Gastrocnemius medialis (tissue), 4 donors: ENCODE data around the gene NAV1. TPM values are rescaled to one million over a fixed set of nuclear protein-coding genes. Genes with fewer than 3 reads are reported as not detected.
"Not testable (repeated sequence)": the region's sequence is repeated elsewhere in the genome, so short reads cannot be mapped to it uniquely, and the experiment has no call there.

Source experiments
- ATAC-seq, 2 donors: fragments of 150-250 bp; one replicate each; pipeline ENCODE4 v1.9.1; 2016
- DNase-seq, 2 donors: peaks; one replicate each; pipeline ENCODE4 v3.0.0-alpha.2; 2019
- H3K27ac ChIP-seq, 4 donors: fragments of 200-600 bp; sonication (generic); 1 replicate in 1 of 4; 2 replicates in 3 of 4; pipeline ENCODE4 v1.5.1; 2016 to 2018; ENCODE audit warnings: mild to moderate bottlenecking in 2 of 4, moderate library complexity in 1 of 4
- H3K27me3 ChIP-seq, 3 donors: fragments of 200-600 bp; sonication (generic) in 2 of 3; 1 replicate in 1 of 3; 2 replicates in 2 of 3; pipeline versions ENCODE4 v1.5.1 to v1.6.0; 2016 to 2019; ENCODE audit warnings: mild to moderate bottlenecking in 1 of 3, moderate library complexity in 1 of 3
- H3K36me3 ChIP-seq, 2 donors: fragments of 200-600 bp; sonication (generic) in 1 of 2; one replicate each; pipeline ENCODE4 v1.5.1; 2017 to 2018
- H3K4me1 ChIP-seq, 2 donors: fragments of 200-600 bp; sonication (generic) in 1 of 2; one replicate each; pipeline ENCODE4 v1.5.1; 2016 to 2017; ENCODE audit warnings: mild to moderate bottlenecking in 2 of 2
- H3K4me3 ChIP-seq, 4 donors: fragments of 200-600 bp; sonication (generic) in 3 of 4; 1 replicate in 1 of 4; 2 replicates in 3 of 4; pipeline ENCODE4 v1.5.1; 2016 to 2019; ENCODE audit warnings: mild to moderate bottlenecking in 2 of 4
- H3K9me3 ChIP-seq, 3 donors: fragments of 200-600 bp; sonication (generic) in 2 of 3; 1 replicate in 1 of 3; 2 replicates in 2 of 3; pipeline ENCODE4 v1.5.1; 2016 to 2019
- CTCF ChIP-seq, 5 experiments: fragments of 450-650 bp in 3 of 5; fragments of 200-600 bp in 2 of 5; sonication (generic) in 2 of 5; IDR thresholded peaks in 4 of 5; conservative IDR thresholded peaks in 1 of 5; 1 replicate in 4 of 5; 2 replicates in 1 of 5; pipeline ENCODE4 v1.5.1; 2016 to 2019; ENCODE audit warnings: antibody characterized with exemption in 5 of 5, mild to moderate bottlenecking in 3 of 5, moderate library complexity in 3 of 5
- POLR2A ChIP-seq, 2 donors: fragments of 450-650 bp; IDR thresholded peaks; one replicate each; pipeline ENCODE4 v1.6.1; 2017; ENCODE audit warnings: antibody characterized with exemption in 2 of 2, mild to moderate bottlenecking in 2 of 2, moderate library complexity in 2 of 2
- in situ Hi-C, 4 donors: fragments of 200-750 bp; cut with MboI; loops; one replicate each; pipeline versions ENCODE4 v1.15.0 to v1.8.0; 2017; ENCODE audit warnings: low sequenced_read_pairs in 4 of 4
- intact Hi-C: fragments of 100-400 bp; cut with DNase I; formaldehyde crosslinking; loops from one replicate; pipeline ENCODE4 v1.15.1; 2023; ENCODE audit warnings: low total_unique reads
- total RNA-seq, 4 donors: library from RNA; depleted of rRNA; stranded (reverse); fragments of >200 nt; gene quantifications; one replicate each; pipeline versions ENCODE4 v1.1.0 to v1.2.3, GENCODE V29; 2016

Gene NAV1
- total RNA-seq = 1 to 10 TPM; 4.2 to 9.1 (median 7.1) TPM

GRCh38 chr1:201538612-201539551, at the start of gene NAV1:
Gene NAV1 (plus strand): TSS chr1:201539127. CDS start chr1:201622885, 83,758 bp downstream.
- no peak for TF ChIP-seq CTCF (IDR thresholded peaks at IDR 0.05 in 4 of 5, conservative IDR thresholded peaks at IDR 0.05 in 1 of 5)
- peak; percentile 60 to 82 for TF ChIP-seq POLR2A (IDR thresholded peaks at IDR 0.05)
- H3K27ac ChIP-seq = peak within 1 kb of the TSS; percentile 79 to 83 (median 80)
- intact Hi-C loops (loop anchor here (10.0 kb wide), 1 partner anchor 446 kb away; the partner anchor contains the start of gene RNPEP), in situ Hi-C loops (no loop called here)
- peak in 1 of 2 donors; percentile 38 for DNase-seq
- peak within 1 kb of the TSS; percentile 54 to 62 (median 60) for H3K4me3 ChIP-seq
- no peaks in the 10 kb centered on the region for H3K36me3 ChIP-seq
- ATAC-seq = peak; percentile 38 to 42
- peaks cover 32 to 55% (median 40%) of the 10 kb centered on the region in 3 donors for H3K27me3 ChIP-seq
- no peaks in the 10 kb centered on the region for H3K9me3 ChIP-seq
- H3K4me1 ChIP-seq = peaks cover 31 to 33% of the 10 kb centered on the region in 2 donors

DNA sequence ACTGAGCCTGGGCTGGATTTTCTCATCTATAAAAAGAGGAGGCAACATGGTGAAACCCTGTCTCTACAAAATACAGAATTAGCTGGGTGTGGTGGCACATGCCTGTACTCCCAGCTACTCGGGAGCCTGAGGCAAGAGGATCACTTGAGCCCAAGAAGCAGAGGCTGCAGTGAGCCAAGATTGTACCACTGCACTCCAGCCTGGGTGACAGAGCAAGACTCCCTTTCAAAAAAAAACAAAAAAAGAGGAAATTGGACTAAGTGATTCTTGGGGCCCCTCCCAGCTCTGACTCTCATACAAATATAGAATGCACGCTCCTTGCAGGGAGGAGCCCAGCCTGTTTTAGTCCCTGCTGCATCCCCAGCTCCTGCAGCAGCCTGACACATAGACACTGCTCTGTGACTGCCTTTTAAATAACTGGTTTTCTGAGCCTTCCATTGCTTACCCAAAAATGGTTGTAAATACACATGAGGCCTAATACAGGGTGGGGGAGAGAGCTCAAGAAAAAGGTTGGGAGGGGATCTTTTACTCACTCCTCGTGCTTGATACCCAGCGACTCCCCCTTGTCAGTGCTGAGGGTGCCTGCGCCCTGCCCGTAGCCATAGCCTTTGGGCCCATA, 49.2 kb upstream of the NAV1 start:
- ATAC-seq = no peak
- peak overlapping the region in 2 of 4 donors; percentile 51 to 55 for H3K27ac ChIP-seq
- H3K4me1 ChIP-seq = peaks cover 39 to 45% of the 10 kb centered on the region in 2 donors

DNA sequence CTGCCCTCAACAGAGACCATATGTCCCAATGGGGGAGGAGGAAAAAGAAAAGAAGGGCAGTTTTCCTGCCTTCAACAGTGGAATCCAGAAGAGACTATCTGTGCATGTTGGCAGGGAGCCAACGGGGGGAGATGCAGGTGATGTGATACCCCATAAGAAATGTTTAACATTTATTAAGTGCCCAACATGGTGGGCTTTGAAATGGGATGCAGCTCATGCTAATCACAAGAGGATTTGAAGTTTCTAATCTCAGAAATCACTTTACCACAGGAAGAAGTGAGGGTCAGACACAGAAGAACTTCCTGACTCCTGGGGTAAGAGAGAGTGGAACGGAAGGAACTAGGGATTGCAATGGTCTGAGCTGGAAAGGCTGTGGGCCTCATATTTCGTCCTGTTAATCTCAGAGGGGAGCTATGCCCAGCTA, 48.2 kb upstream of the NAV1 start:
- ATAC-seq (no peak), DNase-seq (no peak)
- Histone ChIP-seq H3K9me3 (no peaks in the 10 kb centered on the region), H3K4me1 (peaks cover 47 to 55% of the 10 kb centered on the region in 2 donors), H3K27me3 (no peaks in the 10 kb centered on the region), H3K4me3 (no peak overlapping the region), H3K27ac (peak overlapping the region in 1 of 4 donors; percentile 77), H3K36me3 (no peaks in the 10 kb centered on the region)
- in situ Hi-C loops (no loop called here), intact Hi-C loops (no loop called here)
- TF ChIP-seq POLR2A (IDR thresholded peaks at IDR 0.05) = no peak
- no peak for TF ChIP-seq CTCF (IDR thresholded peaks at IDR 0.05 in 4 of 5, conservative IDR thresholded peaks at IDR 0.05 in 1 of 5)

More for the DNA sequence above, 49.2 kb upstream of the NAV1 start:
- H3K4me3 ChIP-seq = no peak overlapping the region
- TF ChIP-seq CTCF (IDR thresholded peaks at IDR 0.05 in 4 of 5, conservative IDR thresholded peaks at IDR 0.05 in 1 of 5) (no peak), POLR2A (IDR thresholded peaks at IDR 0.05) (no peak)
- H3K9me3 ChIP-seq = no peaks in the 10 kb centered on the region
- no peak for DNase-seq
- intact Hi-C loops (no loop called here), in situ Hi-C loops (no loop called here)
- no peaks in the 10 kb centered on the region for H3K27me3 ChIP-seq
- H3K36me3 ChIP-seq = no peaks in the 10 kb centered on the region

DNA sequence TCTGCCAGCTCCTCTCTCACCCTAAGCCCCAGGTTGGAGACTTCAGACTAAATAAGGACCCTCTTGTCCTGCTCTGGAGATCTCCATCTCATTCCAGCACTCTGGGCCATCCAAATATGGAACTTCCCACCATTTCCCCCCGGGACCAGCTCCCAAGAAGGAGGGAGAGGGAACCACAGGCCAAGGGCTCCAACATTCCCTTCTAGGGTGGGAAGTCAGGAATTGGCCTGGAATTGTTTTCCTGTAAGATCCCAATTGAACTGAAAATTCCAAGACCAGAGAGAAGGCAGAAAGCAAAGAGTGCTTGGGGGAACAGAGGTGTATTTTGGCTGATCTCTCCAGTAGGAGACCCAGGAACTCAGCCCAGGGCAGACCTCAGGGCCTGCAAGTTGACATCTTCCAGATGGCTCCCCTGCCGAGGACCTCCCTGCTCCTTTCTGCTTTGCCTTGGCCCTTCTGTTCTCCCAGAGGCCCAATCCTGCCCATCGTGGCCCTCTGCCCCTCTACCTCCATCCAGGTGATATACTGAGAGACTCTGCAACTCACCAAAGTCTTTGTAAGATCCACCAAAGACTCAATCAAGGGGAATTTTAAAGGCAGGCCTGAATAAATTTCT, 46.9 kb upstream of the NAV1 start:
- Histone ChIP-seq H3K4me1 (peaks cover 57 to 65% of the 10 kb centered on the region in 2 donors), H3K36me3 (no peaks in the 10 kb centered on the region), H3K9me3 (no peaks in the 10 kb centered on the region), H3K27ac (peak overlapping the region; percentile 22 to 77 (median 49)), H3K27me3 (no peaks in the 10 kb centered on the region), H3K4me3 (no peak overlapping the region)
- in situ Hi-C loops (no loop called here), intact Hi-C loops (no loop called here)
- no peak for ATAC-seq
- no peak for TF ChIP-seq CTCF (IDR thresholded peaks at IDR 0.05 in 4 of 5, conservative IDR thresholded peaks at IDR 0.05 in 1 of 5)
- no peak for TF ChIP-seq POLR2A (IDR thresholded peaks at IDR 0.05)
- DNase-seq = no peak

GRCh38 chr1:201493026-201493656, 45.8 kb upstream of the NAV1 start:
- in situ Hi-C loops, H3K27me3 ChIP-seq, intact Hi-C loops, H3K36me3 ChIP-seq, DNase-seq, H3K9me3 ChIP-seq, H3K4me3 ChIP-seq, ATAC-seq: not testable (repeated sequence)
- peaks cover 57 to 71% of the 10 kb centered on the region in 2 donors for H3K4me1 ChIP-seq
- H3K27ac ChIP-seq = peak overlapping the region; percentile 22 to 77 (median 41)
